ENCODE measurements around the gene EFCAB6. TPM values are rescaled to one million over a fixed set of nuclear protein-coding genes. Genes with fewer than 3 reads are reported as not detected.

EFCAB6 gene
- total and polyA plus RNA-seq, 2 donors (not counting 3 experiments of a cell fraction or from before 2014, with no cell fraction given): 0.07 to 0.31 TPM

GRCh38 chr22:43506487-43506886 is 305.6 kb downstream of the EFCAB6 start:
- no TSS peak for BruUV-seq (replicated peaks)
- Histone ChIP-seq H3K9me1 (replicated peaks; ENCODE audit: control insufficient read depth, extremely low read depth, insufficient read depth, low read length) (no peaks in the 10 kb centered on the region), H3K4me3 (replicated peaks in 1 of 3; ENCODE audit: insufficient read depth in 1 of 3, low read depth in 1 of 3, low read length in 3 of 3) (no peak overlapping the region), H3K27ac (ENCODE audit: insufficient read depth, low read depth, low read length) (no peak overlapping the region), H3K9ac (replicated peaks; ENCODE audit: extremely low read depth, insufficient read depth, low read length) (no peak overlapping the region), H3K9me3 (replicated peaks; ENCODE audit: control insufficient read depth, insufficient read depth, low read length) (peaks cover 10% of the 10 kb centered on the region), H3K4me2 (ENCODE audit: insufficient read depth, low read length) (no peak overlapping the region), H2AFZ (ENCODE audit: low read depth, low read length) (no peak overlapping the region), H3K27me3 (ENCODE audit: control insufficient read depth in 2 of 2, insufficient read depth in 2 of 2, low read length in 2 of 2) (no peaks in the 10 kb centered on the region), H3K4me1 (ENCODE audit: control insufficient read depth, extremely low read depth, insufficient read depth, low read length) (no peaks in the 10 kb centered on the region), H4K20me1 (replicated peaks; ENCODE audit: control insufficient read depth, extremely low read depth, insufficient read depth, low read length) (no peaks in the 10 kb centered on the region), H3K36me3 (ENCODE audit: control insufficient read depth in 2 of 2, extremely low read depth in 1 of 2, insufficient read depth in 2 of 2, low read length in 2 of 2) (no peaks in the 10 kb centered on the region), H3K79me2 (ENCODE audit: control insufficient read depth, insufficient read depth, low read length) (no peaks in the 10 kb centered on the region)
- ChIA-PET CTCF (no interaction called here), POLR2A (no interaction called here)
- dilution Hi-C loops (cut with MboI; ENCODE audit: extremely low pct_ligation_motif_present, low sequenced_read_pairs) (no loop called here), intact Hi-C loops (cut with micrococcal nuclease) (no loop called here)
- DNase-seq (ENCODE audit: low read depth, low spot score): no peak
- FAIRE-seq: no peak
- TF ChIP-seq POLR2AphosphoS5 (IDR thresholded peaks at IDR 0.05; ENCODE audit: insufficient read depth, low read depth, low read length): no peak
- no peak for TF ChIP-seq MAX (IDR thresholded peaks at IDR 0.05; ENCODE audit: insufficient read depth, insufficient read length)
- TF ChIP-seq FOS (IDR thresholded peaks at IDR 0.05; ENCODE audit: borderline replicate concordance, insufficient read depth, low read length): no peak
- TF ChIP-seq MYC (IDR thresholded peaks at IDR 0.05; ENCODE audit: low read depth, low read length): no peak
- no peak for TF ChIP-seq JUN (IDR thresholded peaks at IDR 0.05; ENCODE audit: borderline replicate concordance, insufficient read depth, insufficient read length, low read depth)
- TF ChIP-seq CTCF (IDR thresholded peaks at IDR 0.05; ENCODE audit: extremely low read depth in 1 of 2, insufficient read depth in 1 of 2, low read depth in 1 of 2, low read length in 2 of 2): no peak
- TF ChIP-seq GATA2 (IDR thresholded peaks at IDR 0.05; ENCODE audit: insufficient read depth, insufficient read length, low read depth, low read length): no peak
- TF ChIP-seq POLR2A (IDR thresholded peaks at IDR 0.05; ENCODE audit: low read depth, low read length): no peak
- no peak for TF ChIP-seq EZH2 (IDR thresholded peaks at IDR 0.05; ENCODE audit: borderline replicate concordance, low read depth, low read length, severe bottlenecking)

Data from endothelial cell of umbilical vein (primary cell).